Colon (tissue), 2 donors: ENCODE measurements around the gene MAST2.
"Not testable (repeated sequence)": the region's sequence is repeated elsewhere in the genome, so short reads cannot be mapped to it uniquely, and the experiment has no call there.

ENCODE experiments used
- FAIRE-seq: peaks from 2 replicates; lab custom pipeline; 2012; peaks lifted over from hg19 to GRCh38; lab: Jason Lieb, UNC
- donor health status: control.
- donor health status: control.

Gene MAST2

DNA sequence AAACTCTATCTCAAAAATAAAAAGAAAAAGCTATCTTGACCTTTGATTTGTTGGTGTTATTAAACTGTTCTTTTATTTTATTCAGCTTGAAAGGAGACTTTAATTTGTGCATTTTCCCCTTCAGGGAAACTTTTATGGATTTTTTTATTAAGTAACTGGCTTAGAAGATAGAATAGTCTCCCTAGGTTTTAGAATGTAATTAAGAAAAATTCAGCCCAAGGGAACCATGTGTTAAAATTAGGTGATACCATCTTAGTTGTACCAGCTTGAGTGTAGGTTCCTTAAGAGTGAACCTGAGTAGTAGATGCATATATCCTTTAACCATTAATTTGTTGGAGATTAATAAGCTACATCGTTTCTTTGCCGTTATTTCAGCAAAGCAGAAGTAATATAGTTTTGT lies 11.4 kb downstream of the MAST2 start:
- no peak for FAIRE-seq

GRCh38 chr1:45815667-45816458 lies 12.5 kb downstream of the MAST2 start:
- FAIRE-seq = no peak

DNA sequence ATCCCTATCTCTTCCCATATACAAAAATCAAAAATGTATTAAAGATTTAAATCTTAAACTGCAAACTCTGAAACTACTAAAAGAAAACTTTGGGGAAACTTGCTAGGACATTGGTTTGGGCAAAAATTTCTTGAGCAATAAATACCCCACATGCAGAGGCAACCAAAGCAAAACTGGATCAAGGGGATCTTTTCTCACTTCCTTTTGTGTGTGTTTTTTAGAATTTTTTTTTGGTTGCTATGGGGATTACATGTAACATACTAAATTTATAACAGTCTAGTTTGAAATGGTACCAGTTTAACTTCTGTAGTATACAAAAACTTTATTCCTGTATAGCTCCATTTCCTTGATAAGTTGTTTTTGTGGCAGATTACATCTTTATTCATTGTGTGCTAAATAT lies 16.8 kb downstream of the MAST2 start:
- FAIRE-seq = no peak

DNA sequence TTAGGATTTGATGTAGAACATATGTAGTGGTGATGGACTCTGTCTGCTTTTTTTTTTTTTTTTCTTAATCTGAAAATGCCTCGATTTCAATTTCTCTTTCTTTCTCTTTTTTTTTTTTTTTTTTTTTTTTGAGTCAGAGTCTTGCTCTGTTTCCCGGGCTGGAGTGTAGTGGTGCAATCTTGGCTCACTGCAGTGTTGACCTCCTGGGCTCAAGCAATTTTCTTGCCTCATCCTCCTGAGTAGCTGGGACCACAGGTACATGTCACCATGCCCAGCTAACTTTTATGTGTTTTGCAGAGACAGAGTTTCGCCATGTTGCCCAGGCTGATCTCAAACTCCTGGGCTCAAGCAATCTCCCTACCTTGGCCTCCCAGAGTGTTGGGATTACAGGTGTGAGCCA lies 17.4 kb downstream of the MAST2 start:
- FAIRE-seq = no peak

DNA sequence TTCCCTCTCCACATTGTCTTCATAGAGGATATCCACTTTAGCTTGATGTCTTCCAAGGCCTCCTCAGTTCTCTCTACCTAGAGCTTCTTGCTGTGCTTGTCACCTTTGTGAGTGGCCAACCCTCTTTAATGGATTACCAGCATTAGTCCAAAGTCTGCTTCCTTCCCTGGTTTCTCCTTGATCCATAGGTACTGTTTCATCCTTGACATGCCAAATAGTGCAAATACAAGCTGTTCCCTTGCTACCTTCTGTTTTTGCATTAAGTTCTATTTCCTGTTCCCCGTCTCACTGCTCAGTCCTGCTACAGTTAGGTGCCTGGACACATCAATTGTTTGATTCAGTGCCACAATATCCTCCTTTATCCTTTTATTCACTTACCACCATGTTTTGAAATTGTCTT lies 19.2 kb downstream of the MAST2 start:
- FAIRE-seq = no peak

DNA sequence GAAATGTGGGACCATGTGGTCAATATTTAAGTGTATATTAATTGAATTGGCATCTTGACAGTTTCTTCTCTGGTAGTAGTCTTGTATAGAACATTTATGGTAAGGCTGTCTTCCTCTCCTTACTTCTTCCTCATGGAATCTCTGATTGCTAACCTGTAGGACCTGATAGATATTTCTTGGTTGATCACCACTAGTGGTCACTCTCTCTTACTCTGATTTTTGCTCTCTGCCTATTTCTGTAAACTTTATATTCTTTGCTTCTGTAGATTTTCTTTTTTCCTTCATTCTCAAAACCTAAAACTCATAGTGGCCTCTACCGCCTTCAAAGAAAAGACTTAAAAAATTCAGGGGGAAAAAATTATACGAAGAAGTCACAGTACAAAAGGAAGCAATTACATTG lies 21.2 kb downstream of the MAST2 start:
- no peak for FAIRE-seq

- FAIRE-seq = no peak
Observed at GRCh38 chr1:45827256-45827655, 23.8 kb downstream of the MAST2 start.

- FAIRE-seq = no peak
Observed at GRCh38 chr1:45828841-45829240, 25.4 kb downstream of the MAST2 start.

- FAIRE-seq = no peak
Observed at GRCh38 chr1:45833361-45833760, 29.9 kb downstream of the MAST2 start.

GRCh38 chr1:45834689-45835088 lies 31.3 kb downstream of the MAST2 start:
- no peak for FAIRE-seq

- no peak for FAIRE-seq
Observed at GRCh38 chr1:45836451-45836850, 33.0 kb downstream of the MAST2 start.

- not testable (repeated sequence) for FAIRE-seq
Observed at GRCh38 chr1:45836861-45837260, 33.4 kb downstream of the MAST2 start.

- not testable (repeated sequence) for FAIRE-seq
Observed at GRCh38 chr1:45838322-45838721, 34.9 kb downstream of the MAST2 start.

GRCh38 chr1:45840704-45841103 lies 37.3 kb downstream of the MAST2 start:
- FAIRE-seq = no peak

GRCh38 chr1:45842786-45843185 lies 39.4 kb downstream of the MAST2 start:
- FAIRE-seq = peak; percentile 72

DNA sequence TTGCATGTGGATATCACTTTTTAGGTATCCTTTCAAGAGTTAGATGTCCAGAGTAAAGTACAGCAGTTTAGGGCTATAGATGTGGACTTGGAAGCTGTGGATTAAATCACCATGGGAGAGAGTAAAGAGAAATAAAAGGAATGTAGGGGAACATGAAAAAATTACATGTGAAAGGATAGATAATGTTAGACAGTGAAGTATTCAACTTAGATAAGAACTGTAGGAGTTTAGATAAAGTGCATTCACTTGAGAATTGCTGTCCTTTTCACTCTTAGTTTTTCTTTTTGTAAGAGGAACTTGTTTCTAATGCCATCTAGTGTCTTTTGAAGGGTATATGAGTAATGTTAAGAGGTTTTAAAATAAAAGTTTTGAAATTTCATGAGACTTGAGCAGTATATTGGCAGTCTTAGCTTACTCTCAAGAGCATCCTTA lies 40.1 kb downstream of the MAST2 start:
- FAIRE-seq = no peak

GRCh38 chr1:45844000-45844399 lies 40.6 kb downstream of the MAST2 start:
- not testable (repeated sequence) for FAIRE-seq

DNA sequence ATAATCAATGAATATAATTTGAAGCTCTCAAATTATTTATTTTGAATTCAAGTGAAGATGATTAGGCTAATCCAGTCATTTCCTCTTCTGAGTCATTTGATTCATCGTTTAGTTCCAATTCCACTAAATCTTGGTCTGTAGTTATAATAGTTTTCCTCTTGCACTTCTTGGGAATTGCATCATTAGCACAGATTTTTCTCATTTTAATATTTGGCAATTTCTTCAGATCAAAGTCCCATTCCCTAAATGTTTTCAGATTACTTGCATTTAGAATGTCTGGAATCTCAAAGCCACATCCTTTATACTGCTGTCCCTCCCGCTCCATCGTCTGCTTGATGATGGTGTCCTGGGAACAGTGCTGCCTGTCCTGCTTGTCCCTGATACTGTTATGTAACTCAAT lies 43.5 kb downstream of the MAST2 start:
- no peak for FAIRE-seq

GRCh38 chr1:45848097-45848496 lies 44.7 kb downstream of the MAST2 start:
- no peak for FAIRE-seq

DNA sequence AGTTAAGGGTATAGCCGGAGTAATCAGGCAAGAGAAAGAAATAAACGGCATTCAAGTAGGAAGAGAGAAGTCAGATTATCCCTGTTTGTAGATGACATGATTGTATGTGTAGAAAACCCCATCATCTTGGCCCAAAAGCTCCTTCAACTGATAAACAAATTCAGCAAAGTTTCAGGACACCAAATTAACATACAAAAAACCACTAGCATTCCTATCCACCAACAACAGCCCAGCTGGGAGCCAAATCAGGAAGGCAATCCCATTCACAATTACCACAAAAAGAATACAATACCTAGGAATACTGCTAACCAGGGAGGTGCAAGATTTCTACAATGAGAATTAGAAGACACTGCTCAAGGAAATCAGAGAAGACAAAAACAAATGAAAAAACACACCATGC lies 45.3 kb downstream of the MAST2 start:
- FAIRE-seq = no peak

DNA sequence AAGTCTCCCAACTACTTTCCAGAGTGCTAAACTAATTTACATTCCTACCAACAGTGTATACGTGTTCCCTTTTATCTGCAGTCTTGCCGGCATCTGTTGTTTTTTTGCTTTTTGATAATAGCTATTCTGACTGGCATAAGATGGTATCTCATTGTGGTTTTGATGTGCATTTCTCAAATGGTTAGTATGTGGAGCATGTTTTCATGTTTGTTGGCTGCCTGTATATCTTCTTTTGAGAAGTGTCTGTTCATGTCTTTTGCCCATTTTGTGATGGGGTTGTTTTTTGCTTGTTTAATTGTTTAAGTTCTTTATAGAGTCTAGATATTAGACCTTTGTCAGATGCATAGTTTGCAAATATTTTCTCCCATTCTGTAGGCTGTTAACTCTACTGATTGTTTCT lies 46.6 kb downstream of the MAST2 start:
- no peak for FAIRE-seq

DNA sequence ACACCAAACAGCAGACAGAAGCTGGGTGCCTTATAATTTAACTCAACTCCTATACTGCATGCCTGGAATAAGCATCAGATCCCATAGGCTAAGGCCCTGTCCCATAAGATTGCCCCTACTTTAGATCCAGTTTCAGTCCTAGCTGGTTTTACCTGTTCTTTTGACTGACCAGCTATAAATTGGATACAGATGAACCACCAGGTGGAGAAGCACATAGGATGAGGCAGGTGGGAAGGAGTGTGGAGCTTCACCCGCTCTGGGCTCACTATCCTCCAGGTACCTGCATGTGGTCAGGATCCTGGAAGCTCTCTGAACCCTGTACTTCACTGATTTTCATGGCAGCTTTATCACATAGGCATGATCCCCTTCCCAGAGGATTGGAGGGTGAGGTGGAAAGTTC lies 51.3 kb downstream of the MAST2 start:
- no peak for FAIRE-seq

- no peak for FAIRE-seq
Observed at GRCh38 chr1:45857101-45857700, 53.8 kb downstream of the MAST2 start.
